ENCODE data around the gene TMPRSS7.
"Not testable (repeated sequence)": the region's sequence is repeated elsewhere in the genome, so short reads cannot be mapped to it uniquely, and the experiment has no call there.

The TMPRSS7 gene

DNA sequence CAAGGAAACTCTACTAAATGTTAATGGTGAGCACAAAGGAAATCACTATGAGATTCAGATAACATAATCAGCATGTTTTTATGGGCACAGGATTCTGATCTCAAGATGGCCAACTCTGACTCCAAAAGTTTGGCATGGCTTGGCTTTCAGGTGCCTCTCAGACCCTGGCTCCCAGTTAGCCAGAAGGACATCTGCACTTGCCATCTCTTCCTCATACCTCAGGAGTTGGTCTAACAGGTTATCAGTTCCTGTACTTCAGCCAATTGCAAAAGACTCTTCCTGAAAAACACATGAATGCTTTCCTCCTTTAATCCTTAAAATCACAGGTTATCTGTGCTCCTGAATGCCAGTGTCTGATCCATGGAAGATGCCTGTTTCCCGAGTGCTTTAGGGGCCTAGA, 25.0 kb downstream of the TMPRSS7 start:
- no peak for DNase-seq (ENCODE audit: low spot score)

DNA sequence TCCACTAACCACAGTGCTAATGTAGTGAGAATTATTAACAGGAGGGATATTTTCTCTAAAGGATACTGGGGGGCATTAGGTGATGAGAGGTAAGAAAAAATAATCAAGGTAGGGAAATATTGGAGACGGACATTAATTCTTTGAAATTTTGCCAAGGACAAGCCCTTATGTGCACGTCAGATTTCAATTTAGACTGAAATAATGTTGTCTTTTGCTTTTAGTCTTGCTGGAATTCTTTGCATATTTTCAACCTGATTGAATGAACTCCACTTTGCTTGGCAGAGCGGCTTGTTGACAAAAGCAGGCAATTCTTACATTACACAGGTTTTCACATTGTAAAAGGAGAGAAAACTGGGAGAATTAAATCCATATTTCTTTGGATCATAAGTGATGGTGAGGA, 26.6 kb downstream of the TMPRSS7 start:
- no peak for DNase-seq (ENCODE audit: low spot score)

DNA sequence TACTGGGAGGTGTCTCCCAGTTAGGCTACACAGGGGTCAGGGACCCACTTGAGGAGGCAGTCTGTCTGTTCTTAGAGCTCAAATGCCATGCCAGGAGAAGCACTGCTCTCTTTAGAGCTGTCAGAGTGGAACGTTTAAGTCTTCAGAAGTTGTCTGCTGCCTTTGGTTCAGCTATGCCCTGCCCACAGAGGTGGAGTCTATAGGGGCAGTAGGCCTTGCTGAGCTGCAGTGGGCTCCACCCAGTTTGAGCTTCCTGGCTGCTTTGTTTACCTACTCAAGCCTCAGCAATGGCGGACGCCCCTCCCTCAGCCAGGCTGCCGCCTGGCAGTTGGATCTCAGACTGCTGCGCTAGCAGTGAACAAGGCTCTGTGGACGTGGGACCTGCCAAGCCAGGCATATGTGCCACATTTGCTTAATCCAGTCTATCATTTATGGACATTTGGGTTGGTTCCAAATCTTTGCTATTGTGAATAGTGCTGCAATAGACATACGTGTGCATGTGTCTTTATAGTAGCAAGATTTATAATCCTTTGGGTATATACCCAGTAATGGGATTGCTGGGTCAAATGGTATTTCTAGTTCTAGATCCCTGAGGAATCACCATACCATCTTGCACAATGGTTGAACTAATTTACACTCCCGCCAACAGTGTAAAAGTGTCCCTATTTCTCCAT, 38.0 kb downstream of the TMPRSS7 start:
- not testable (repeated sequence) for DNase-seq (ENCODE audit: low spot score)

DNA sequence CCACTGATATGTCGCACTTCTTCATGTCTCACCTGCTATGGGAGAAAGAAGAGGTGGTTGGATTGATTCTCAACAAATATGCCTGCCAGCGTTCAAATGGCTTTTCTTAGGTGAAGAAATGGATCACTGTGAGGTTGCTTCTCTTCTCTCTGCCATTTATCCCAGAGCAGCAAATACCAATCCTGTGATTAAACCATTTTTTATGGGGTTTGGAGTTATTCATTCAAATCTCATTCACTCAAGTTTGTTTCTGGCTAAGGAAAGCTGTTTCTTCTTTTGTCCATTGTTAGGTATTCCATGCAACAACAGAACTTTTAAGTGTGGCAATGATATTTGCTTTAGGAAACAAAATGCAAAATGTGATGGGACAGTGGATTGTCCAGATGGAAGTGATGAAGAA, 39.5 kb downstream of the TMPRSS7 start:
- no peak for DNase-seq (ENCODE audit: low spot score)

DNA sequence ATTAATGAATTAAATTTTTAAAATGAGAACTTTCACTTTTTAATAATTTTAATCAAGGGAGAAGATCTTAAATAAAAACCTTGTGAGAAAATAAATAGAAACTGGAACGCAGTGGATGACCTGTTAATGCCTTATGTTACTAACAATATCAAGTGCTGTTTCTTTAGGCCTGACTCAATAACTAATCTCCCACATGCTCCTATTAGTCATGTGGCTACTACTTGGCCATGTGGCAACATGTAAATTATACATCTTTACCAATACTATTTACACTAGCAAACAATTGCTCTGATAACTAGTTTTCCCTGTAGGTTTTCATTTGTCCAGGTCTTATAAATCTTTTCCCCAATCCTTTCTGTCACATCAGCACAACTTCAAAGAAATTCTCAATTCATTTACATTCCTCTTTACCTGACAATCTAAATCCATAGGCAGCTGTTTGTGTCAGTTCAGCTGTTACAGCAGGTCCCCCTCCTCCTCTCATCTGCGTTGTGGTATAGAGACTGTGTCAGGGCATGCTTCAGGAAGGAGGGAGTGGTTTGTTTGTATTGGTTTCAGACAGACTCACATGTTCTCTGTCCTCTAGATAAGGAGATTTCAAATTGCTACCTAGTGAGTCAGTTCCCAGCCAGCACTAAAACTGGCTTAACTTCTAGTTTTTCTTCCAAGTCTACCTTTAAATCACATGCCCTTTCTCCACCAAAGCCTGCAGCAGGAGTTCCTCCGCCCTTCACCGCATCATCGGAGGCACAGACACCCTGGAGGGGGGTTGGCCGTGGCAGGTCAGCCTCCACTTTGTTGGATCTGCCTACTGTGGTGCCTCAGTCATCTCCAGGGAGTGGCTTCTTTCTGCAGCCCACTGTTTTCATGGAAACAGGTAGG, 40.3 kb downstream of the TMPRSS7 start:
- DNase-seq (ENCODE audit: low spot score): no peak

DNA sequence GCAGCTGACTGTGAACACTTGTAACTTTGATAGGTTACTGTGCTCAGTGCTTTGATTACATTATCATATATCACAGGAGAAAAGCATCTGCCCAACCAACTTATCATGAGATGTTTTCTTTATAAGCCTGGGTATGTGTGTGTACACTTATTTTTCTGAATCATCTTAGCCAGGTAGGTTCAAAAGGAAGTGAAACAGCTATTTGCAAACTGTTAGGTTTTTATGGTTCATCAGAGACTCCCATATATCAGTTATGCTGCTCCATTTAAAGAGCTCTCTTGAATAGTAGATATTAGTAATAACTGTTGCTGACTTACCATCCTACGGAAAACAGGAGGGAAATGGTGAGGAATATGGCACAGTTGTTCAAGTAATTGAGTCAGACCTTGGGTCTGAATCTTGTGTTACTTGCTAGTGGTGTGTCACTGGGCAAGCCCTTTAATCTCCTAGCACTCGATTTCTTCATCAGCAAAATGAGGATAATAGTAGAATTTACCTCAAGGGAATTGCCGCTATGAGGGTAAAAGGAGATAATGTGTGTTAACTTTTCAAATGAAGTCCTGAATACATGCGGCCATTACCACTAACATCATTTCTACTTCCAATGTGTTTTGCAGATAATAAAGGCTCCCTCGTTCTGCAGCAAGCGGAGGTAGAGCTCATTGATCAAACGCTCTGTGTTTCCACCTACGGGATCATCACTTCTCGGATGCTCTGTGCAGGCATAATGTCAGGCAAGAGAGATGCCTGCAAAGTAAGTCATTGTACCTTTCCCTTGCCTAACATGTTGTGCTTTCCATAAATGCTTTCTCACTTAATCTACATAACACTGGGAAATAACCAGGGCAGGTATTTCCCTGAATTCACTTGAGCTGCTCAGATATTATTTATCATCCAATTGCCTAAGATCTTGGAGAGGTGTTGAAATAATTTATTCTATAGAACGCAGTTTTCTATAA, 43.9 kb downstream of the TMPRSS7 start:
- peak; percentile 66 for DNase-seq (ENCODE audit: low spot score)

DNA sequence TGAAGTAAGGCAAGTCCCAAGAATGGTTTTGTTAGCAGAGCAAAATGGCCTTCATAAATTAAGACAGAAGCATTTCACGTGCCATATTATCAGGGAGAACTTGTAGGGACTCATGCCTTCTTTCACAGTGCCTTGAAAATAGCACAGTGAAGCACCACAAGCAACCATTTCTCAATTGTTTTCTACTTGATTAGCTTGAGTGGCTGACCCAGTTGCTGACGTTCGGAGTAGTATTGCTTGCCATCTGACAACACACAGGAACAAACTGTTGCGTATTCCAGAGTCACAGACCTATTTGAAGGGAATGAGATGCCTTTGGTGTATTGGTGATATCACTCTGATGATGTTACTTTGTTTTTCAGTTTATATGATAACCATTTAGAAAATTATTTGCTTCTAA, 48.7 kb downstream of the TMPRSS7 start:
- no peak for DNase-seq (ENCODE audit: low spot score)

DNA sequence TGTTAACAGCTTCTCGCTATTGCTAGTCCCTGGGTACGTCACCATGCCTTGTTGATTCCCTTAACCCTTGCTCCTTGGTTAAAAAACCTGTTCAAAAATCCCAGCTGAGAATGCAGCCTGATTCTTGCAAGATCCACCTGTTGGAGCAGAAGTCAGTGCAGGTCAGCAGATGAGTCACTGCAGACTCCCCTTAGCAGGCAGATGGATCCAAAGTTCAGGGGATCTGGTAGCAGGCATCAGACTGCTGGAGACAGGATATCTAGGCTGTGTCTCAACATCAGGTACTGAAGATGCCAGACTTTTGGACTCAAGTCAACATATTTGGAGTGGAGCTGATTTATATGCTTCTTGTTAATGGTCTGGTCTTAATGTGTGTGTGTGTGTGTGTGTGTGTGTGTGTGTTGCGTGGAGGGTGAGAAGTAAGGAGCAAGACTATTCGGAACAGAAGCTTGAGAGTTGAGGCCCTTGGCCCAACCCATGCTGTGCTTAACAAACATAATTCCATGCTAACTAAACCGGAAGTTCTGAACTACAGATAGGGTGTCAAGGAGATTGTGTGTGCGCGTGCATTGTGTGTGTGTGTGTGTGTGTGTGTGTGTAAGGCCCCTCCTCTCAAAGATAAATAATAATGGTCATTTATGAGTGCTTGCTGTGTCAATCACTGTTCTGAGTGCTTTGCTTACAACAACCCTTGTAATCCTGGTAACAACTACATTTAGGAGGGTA, 50.6 kb downstream of the TMPRSS7 start:
- DNase-seq (ENCODE audit: low spot score): no peak

DNA sequence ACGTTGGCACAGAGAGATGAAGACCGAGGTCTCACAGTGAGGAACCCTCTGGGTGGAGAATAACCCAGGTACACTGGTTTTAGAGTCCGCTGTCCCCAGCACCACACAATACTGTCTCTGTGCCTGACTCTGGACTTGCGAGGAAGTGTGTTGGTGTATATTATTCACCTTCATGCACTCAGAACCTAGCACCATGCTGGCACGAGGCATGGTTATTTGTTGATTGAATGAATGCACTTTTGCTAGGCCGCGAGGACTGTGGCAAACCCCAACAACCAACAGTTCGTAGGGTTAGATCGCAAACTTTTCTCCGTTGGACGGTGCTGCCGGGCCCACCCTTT, 51.2 kb downstream of the TMPRSS7 start:
- DNase-seq (ENCODE audit: low spot score): no peak

DNA sequence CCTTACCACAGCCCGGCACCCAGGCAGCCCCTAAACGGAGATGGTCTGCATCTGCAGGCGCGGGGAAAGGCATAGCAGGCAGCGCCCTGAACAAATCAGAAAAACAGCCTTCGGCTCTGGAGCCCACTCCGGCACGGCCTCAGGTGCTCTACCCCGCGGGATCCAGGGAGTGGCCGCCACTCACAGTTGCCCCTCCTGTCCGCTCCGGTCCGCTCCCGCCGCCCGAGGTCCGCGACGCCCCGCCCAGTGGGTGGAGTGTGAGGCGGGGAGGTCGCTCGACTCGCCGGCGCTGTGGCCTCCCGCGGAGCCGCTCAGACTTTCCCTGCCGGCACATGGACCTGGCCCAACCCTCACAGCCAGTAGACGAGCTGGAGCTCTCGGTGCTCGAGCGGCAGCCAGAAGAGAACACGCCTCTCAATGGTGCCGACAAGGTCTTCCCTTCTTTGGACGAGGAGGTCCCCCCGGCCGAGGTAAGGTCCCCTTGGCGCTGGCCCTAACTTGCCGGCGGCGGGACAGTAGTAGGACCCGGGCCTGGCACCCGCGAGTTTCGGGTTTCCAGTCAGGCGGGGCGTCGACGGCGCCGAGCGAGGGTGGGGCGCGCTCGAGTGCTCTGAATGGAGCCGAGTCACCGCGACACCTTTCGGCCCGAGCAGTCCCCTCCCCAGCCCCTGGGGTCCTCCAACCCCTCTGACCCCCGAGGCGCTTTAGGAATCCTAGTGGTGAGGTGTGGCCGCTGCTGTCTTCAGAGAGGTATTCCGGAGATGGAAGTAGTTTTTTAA, 51.7 kb downstream of the TMPRSS7 start, which contains the start of gene C3orf52:
Gene C3orf52 (plus strand): TSS at position 314 of the 779 bp plus-strand sequence. CDS start 19 bp downstream, at position 333.
- DNase-seq (ENCODE audit: low spot score): peak; percentile 11

DNA sequence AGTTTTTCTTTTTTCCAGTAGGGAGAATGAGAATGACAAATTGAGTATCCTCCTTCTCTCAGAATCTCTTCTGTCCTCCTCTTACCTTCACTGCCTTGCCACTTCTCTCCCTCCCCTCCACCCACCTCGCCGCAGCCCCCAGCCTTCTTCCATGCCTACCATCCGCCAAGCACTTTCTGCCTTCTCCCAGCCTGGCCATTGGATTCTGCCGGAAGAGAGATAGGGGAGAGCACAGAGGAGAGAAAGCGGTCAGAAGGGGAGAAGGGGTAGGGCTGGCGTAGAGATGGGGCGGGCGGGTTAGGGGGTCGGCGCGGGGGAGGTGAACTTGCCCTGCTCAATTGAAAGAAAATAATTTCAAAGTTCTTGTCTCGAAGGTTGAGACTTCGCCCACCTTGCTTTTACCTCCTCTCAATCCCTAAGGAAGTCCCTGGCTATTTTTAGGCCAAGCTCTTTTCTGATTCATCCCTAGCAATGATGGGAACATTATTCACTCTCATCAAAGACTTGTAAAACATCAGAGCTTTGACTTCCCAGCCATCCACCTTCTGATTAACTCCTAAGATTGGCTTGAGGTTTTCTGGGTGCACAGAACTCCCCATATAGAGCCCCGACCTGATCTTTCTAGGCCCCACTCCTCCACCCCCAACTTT, 52.5 kb downstream of the TMPRSS7 start:
- peak; percentile 47 for DNase-seq (ENCODE audit: low spot score)

DNA sequence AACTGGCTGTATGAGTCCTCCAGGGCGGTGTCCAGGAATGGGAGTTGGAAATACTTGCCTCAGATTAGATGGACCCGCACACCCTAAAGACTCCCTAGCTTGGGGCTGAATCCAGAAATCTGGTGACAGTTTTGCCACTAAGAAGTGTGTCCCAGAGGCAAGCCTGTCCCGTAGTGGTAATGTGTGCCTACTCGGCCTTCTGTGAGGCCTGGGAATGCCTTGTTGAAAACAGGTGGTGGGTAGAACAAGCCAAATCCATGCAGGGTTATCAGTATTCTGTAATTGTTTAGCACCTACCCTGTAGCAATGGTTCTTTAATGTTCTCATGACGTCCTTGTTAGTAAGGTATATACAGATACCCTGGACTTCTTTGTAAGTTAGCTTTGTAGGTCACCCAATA, 53.2 kb downstream of the TMPRSS7 start:
- no peak for DNase-seq (ENCODE audit: low spot score)

DNA sequence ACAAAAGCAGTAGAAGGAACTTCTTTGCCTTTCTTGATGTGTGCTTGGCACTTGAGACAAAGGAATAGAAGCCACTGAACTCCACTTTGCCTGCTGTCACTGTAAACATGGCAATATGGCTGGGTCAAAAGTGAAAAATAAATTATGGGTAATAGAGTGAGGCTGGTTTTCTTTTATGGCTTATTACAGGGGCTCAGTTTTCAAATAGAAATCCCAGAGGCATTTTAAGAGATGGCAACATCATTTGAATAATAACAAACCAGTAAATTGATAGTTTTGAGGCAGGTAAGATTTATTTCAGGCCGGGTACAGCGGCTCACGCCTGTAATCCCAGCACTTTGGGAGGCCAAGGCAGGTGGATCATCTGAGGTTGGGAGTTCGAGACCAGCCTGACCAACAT, 54.4 kb downstream of the TMPRSS7 start:
- DNase-seq (ENCODE audit: low spot score): no peak

DNA sequence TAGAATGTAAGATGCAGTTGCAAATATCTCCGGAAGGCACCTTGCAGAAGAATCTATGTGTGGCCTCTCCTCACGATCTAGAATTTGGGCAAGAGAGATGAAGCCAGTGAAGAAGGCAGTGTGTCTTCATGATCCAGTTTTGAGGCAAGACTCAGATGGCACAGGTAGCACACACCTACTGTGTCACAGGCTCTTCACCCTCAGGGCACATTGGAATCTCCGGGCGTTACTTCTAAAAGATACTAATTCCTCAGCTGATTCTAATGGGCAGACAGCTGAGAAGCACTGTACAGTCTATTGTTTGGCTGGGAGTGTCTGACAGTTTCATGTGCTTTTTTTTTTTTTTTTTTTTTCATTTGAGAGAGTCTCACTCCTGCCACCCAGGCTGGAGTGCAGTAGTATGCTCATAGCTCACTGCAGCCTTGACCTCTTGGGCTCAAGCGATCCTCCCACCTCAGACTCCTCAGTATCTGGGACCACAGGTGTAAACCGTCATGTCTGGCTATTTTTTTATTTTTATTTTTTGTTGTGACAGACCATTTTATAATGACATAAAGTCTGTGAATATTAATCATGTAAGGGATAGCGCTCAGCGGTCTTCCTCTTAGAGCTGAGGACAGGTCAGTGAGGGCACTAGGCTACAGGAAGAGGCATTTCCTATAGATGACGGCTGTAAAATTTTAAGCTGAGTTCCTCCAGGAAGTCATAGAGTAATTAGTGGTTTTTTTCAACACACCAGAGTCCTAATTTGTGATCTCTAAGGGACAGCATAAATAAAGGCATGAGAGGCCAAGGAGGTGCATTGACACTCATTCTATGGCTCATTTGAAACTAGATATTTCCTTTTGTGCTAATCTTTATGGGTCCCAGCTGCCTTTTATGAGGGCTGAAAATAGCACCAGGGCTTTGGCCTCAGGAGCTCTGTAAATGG, 55.7 kb downstream of the TMPRSS7 start:
- no peak for DNase-seq (ENCODE audit: low spot score)

DNA sequence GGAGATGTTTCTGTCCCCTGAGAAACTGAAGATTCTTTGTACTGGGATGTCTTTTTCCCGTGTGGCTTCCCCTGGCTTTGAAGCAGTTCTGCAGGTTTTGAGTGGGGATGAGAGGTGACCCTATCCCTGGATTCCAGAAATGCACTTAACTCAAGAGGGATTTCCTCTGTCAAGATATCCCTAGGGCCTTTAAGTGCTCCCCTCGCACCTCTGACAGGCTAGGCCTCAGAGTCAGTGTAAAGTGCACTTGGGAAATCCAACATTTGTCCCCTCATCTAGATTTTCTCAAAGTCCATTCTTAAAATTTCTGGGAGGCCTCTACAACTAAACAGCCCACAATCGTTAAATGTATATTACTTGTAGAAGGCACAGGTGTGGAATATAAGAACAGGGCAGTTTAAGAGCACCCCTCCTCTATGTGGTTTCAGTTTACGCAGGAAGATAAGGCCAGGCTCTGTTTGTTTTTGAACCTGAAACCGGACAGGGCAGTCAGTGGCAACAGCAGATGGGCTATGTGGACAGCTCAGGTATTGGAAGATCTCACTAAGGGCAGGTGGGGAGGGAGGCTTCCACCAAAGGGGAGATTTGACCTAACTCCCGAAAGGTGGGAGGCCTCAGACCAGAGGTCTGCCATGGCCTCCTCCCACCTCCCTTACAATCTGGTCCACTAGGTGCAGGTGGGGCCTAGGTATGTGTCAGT, 56.5 kb downstream of the TMPRSS7 start:
- no peak for DNase-seq (ENCODE audit: low spot score)

DNA sequence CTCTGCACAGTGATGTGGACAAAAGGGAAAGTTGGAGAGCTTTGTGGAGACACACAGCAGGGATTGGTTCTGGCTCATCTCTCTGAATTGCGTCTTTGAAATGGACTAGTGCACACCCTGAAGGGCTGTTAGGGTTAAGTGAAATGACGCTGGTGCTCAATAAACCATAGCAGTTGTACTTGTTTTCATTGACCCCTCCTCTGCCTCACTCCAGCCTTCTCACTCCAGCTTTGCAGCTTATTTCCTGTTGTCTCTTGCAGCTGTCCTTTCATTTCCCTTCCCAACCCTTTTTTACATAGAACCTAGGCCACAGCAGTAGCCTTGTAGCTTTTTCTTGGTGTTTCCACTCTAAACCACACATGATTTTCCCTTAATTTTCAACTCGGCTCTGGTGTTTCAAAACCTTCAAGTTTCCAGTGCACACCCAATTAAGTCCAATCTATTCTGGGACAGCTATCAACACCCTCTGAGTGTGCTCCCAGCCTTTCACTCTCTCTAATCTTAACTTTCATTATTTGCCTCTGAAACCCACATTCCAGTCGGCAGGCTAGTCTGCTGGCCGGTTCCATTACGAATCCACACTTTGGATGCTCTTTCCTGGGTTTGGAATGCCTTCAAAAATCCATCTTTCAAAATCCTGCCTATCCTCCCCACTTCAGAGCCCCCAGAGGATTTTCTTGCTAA, 58.1 kb downstream of the TMPRSS7 start:
- no peak for DNase-seq (ENCODE audit: low spot score)

DNA sequence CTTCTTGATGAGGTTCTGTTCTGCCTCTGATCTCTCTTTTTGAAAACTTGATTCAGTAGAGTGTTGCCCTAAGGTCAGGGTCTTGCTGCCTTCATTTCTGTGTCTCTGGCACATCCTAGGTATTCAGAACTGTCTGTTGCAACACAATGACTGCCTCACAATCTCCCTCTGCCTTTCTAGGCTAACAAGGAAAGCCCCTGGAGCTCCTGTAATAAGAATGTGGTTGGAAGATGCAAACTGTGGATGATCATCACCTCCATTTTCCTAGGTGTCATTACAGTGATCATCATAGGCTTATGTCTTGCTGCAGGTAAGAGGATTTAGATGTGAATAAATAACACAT, 58.6 kb downstream of the TMPRSS7 start:
- DNase-seq (ENCODE audit: low spot score): no peak

DNA sequence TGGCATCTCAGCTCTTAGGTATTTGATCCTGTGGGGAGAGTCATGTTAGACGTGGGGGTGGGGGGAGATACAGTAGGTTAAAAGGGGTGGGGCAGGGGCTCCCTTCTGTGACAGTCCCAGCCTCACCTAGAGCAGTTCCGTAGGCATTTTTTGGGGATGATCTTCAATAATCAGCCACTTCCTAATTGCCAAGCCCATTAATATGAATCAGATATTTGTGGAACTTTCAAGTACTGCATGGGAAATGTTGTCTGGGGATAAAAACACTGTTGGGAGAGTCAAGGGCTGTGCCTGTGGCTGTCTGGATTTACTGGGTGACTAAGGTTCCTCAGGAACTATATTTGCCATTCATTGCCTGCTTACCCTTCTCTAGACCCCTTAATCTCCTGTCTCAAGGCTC, 61.2 kb downstream of the TMPRSS7 start:
- no peak for DNase-seq (ENCODE audit: low spot score)
